ENCODE results near the gene PAFAH2.

Gene PAFAH2

DNA sequence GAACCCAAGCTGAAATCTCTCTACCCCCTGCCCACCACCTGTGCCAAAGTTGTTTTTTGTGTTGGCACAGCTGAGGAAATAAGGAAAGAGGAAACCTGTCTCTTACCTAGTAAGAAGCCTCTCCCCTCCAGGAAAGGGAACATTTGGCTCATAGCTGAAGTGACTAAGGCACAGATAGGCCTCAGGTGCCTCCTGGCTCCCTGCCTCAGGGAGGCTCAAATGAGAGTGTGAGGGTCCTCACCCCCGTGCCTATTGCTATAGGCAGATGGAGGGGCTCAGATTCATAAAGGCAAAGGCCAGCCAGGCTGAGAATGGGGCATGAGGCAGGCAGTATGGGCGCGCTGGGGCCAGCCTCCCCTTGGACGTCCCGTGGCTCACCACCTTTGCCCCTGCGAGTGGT is 40.6 kb upstream of the PAFAH2 start:
- Histone ChIP-seq H3K27me3 (ENCODE audit: low read depth, low read length) (peaks cover 11% of the 10 kb centered on the region), H3K4me1 (ENCODE audit: control insufficient read depth in 1 of 2, insufficient read depth in 2 of 2, low read length in 2 of 2) (peaks cover 0 to 14% of the 10 kb centered on the region in 2 donors), H3K36me3 (ENCODE audit: control insufficient read depth in 1 of 2, insufficient read depth in 2 of 2, low read length in 2 of 2) (no peaks in the 10 kb centered on the region), H3K9me3 (ENCODE audit: control insufficient read depth in 1 of 2, low read length in 2 of 2) (no peaks in the 10 kb centered on the region), H3K4me3 (ENCODE audit: low read depth in 1 of 2, low read length in 2 of 2) (no peak overlapping the region), H3K27ac (ENCODE audit: low read length) (no peak overlapping the region)

DNA sequence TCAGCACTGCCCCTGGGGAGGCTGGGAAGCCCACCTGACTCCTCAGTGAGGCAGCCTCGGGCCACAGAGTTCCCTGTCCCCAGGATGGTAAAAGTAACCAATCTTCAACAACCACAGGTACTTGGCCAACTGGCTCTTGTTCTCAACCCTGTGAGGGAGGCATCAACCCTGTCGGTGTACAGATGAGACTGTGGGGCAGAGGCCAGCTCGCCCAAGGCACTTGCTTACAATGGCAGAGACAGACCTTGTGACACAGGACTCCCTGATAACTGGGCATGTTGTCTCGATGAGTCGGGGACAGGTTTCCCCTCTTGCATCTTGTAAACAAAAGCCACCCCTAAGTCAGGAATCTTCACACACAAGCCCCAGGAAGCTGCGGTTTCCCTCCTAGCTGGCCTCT is 40.0 kb upstream of the PAFAH2 start:
- Histone ChIP-seq H3K27ac (ENCODE audit: low read length) (no peak overlapping the region), H3K27me3 (ENCODE audit: low read depth, low read length) (peaks cover 7% of the 10 kb centered on the region)

DNA sequence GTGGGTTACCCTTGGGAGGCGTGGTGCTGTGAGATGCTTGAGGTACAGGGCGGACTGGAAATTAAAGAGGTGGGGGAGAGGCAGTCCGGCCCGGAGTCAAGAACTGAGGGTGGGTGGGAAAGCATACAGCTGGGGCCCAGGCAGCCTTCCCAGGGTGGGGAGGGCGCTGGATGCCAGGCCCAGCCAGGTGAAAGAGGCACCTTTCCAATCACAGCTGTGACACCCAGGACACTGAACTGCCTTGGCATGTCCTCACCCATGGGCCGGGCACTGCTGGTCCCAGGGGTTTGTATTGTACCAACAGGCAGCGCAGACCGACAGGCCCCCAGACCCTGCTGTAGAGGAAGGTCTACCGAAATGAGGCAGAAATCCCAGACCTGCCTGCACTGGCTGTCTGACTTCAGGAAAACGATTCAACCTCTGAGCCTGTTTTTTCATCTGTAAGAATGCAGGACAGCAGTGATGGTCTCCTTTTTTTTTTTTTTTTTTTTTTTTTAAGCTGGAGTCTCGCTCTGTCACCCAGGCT is 39.0 kb upstream of the PAFAH2 start:
- Histone ChIP-seq H3K9me3 (ENCODE audit: control insufficient read depth in 1 of 2, low read length in 2 of 2) (no peaks in the 10 kb centered on the region), H3K27ac (ENCODE audit: low read length) (no peak overlapping the region), H3K4me3 (ENCODE audit: low read depth in 1 of 2, low read length in 2 of 2) (no peak overlapping the region), H3K27me3 (ENCODE audit: low read depth, low read length) (peaks cover 7% of the 10 kb centered on the region), H3K4me1 (ENCODE audit: control insufficient read depth in 1 of 2, insufficient read depth in 2 of 2, low read length in 2 of 2) (peaks cover 0 to 14% of the 10 kb centered on the region in 2 donors), H3K36me3 (ENCODE audit: control insufficient read depth in 1 of 2, insufficient read depth in 2 of 2, low read length in 2 of 2) (no peaks in the 10 kb centered on the region)

More for the DNA sequence above, 40.0 kb upstream of the PAFAH2 start:
- Histone ChIP-seq H3K36me3 (ENCODE audit: control insufficient read depth in 1 of 2, insufficient read depth in 2 of 2, low read length in 2 of 2) (no peaks in the 10 kb centered on the region), H3K4me3 (ENCODE audit: low read depth in 1 of 2, low read length in 2 of 2) (no peak overlapping the region), H3K9me3 (ENCODE audit: control insufficient read depth in 1 of 2, low read length in 2 of 2) (no peaks in the 10 kb centered on the region), H3K4me1 (ENCODE audit: control insufficient read depth in 1 of 2, insufficient read depth in 2 of 2, low read length in 2 of 2) (peaks cover 0 to 14% of the 10 kb centered on the region in 2 donors)

DNA sequence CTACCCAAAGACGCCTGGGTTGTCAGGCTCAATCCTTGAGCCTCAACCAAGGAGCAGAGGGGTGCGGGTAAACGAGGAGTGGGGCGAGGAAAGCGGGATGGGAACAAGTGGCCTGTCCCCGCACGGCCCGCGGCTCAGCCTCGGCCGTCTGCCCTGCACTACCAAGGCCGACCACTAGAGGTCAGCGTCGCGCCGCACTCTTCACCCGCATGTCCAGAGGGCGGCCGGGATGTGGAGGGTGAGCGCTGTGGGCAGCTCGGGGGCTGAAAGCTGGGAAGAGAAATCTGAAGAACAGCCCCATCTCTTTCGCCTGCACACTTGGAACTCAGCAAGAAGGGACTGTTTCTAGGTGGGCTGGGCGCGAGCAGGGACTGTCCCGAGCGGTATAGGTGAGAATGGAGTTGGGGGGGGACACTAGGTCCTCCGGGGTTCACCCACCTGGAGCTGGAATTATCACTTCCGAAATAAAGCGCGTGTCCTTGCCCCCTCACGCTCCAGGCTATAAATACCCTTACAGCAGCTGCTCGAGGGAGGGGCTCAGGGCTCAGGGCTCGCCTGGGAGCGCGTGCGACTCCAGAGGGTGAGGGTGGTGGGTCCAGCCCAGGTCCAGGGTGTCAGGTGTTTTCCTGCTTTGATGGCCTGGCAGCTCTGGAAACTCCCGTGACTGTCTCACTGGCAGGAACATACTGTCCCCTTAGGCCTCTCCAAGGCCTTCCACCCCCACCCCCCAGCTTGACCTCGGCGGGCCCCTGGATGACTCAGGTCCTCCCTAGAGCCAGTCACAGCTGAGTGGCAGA is 38.3 kb upstream of the PAFAH2 start:
- no peaks in the 10 kb centered on the region for H3K9me3 ChIP-seq (ENCODE audit: control insufficient read depth in 1 of 2, low read length in 2 of 2)
- H3K4me3 ChIP-seq (ENCODE audit: low read depth in 1 of 2, low read length in 2 of 2): peak overlapping the region; percentile 93 to 96
- peaks cover 0 to 14% of the 10 kb centered on the region in 2 donors for H3K4me1 ChIP-seq (ENCODE audit: control insufficient read depth in 1 of 2, insufficient read depth in 2 of 2, low read length in 2 of 2)
- no peak overlapping the region for H3K27ac ChIP-seq (ENCODE audit: low read length)
- H3K27me3 ChIP-seq (ENCODE audit: low read depth, low read length): peaks cover 7% of the 10 kb centered on the region
- H3K36me3 ChIP-seq (ENCODE audit: control insufficient read depth in 1 of 2, insufficient read depth in 2 of 2, low read length in 2 of 2): no peaks in the 10 kb centered on the region

DNA sequence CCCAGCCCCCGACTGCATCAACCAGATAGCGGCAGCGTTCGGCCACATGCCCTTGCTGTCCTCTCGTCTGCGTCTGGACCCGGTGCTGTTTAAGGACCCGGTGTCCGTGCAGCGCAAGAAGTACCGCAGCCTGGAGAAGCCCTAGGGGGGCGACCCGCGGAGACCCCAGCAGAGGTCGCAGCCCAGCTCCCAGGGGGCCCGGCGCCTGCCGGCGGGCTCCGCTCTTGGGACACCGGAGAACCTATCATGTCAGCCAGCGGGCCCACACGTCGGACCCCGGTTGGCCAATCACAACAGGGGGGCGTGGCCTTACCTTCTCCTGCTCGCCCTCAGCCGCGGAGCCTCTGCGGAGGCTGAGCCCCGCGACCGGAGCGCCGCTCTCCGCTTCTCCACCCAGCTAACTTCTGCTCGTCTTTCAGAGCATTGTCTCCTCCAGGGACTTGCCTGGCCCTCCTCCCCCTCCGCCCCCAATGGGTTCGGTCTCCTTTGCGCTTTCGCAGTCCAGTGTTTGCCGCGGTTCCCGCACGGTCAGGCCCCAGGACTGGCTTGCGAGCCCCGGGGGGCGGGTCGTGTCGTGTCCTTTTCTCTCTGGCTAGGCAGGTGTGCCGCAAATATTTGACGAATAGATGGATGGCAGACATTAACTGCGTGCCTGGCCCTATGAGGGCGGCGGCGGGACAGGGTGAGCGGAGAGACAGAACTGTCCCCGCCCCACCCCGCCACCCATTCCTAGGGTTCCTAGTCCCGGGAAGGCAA is 37.5 kb upstream of the PAFAH2 start:
- Histone ChIP-seq H3K9me3 (ENCODE audit: control insufficient read depth in 1 of 2, low read length in 2 of 2) (no peaks in the 10 kb centered on the region), H3K27ac (ENCODE audit: low read length) (peak overlapping the region; percentile 51), H3K4me1 (ENCODE audit: control insufficient read depth in 1 of 2, insufficient read depth in 2 of 2, low read length in 2 of 2) (peaks cover 0 to 14% of the 10 kb centered on the region in 2 donors), H3K36me3 (ENCODE audit: control insufficient read depth in 1 of 2, insufficient read depth in 2 of 2, low read length in 2 of 2) (no peaks in the 10 kb centered on the region), H3K27me3 (ENCODE audit: low read depth, low read length) (peaks cover 7% of the 10 kb centered on the region), H3K4me3 (ENCODE audit: low read depth in 1 of 2, low read length in 2 of 2) (peak overlapping the region; percentile 93 to 96)

DNA sequence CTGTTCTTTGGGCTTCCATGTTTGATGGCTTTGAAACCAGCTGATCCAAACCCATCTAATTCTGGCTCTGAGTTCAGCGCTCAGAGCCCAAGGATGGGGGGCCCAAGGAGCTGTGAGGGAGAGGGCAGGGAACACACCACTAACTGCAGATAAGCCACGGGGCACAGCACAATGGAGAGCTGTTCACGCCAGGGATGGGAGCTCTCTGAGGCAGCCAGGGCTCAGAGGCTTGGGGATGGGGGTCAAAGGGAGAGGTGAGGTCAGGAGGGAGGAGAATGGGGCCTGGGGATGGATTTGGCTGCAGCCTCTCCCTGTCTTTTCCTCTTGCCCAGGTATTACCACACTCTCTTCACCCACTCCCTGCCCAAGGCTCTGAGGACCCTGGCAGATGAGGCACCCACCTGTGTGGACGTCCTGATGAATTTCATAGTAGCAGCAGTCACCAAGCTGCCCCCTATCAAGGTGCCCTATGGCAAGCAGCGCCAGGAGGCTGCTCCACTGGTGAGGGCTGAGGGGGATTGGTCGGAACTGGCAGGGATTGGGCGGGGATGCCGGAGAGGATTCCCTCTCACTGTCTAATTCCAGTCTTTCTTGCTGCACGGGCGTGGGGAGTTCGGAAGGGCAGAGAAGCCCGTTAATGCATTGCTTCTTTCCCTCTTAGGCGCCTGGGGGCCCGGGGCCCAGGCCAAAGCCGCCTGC is 36.8 kb upstream of the PAFAH2 start:
- H3K27ac ChIP-seq (ENCODE audit: low read length): no peak overlapping the region

DNA sequence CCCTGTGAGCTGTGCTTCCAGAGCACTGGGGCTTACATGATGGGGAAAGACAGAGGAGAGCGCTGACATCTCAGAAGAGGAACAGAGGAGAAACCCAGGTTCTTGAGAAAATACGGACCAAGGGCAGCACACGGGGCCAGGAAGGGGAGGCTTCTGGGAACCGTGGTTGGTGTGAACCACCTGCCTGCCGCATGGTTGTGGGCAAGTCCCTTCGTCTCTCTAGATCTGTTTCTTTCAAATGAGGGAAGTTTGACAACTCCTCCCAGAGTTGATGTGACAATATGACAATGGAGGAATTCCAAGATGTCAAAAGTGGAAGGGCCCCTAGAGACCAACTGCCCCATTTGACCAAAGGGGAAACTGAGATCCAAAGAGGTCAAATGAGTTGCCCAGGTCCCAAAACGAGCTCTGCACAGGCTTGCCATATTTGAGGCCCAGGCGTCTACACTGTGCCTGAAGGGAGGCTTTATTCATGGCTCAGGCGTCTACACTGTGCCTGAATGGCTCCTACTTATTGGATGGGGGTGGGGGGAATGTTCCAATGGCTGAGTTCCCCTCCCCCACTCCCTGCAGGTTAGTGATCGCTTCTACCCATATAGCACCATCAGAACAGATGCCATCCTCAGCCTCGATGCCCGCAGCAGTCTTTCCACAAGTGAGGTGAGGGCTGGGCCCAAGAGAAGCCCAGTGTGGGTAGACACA is 34.9 kb upstream of the PAFAH2 start:
- H3K4me1 ChIP-seq (ENCODE audit: control insufficient read depth in 1 of 2, insufficient read depth in 2 of 2, low read length in 2 of 2): peaks cover 0 to 14% of the 10 kb centered on the region in 2 donors
- H3K27ac ChIP-seq (ENCODE audit: low read length): no peak overlapping the region
- H3K27me3 ChIP-seq (ENCODE audit: low read depth, low read length): peaks cover 7% of the 10 kb centered on the region
- H3K36me3 ChIP-seq (ENCODE audit: control insufficient read depth in 1 of 2, insufficient read depth in 2 of 2, low read length in 2 of 2): no peaks in the 10 kb centered on the region
- H3K9me3 ChIP-seq (ENCODE audit: control insufficient read depth in 1 of 2, low read length in 2 of 2): no peaks in the 10 kb centered on the region
- H3K4me3 ChIP-seq (ENCODE audit: low read depth in 1 of 2, low read length in 2 of 2): no peak overlapping the region

More for the DNA sequence above, 36.8 kb upstream of the PAFAH2 start:
- no peaks in the 10 kb centered on the region for H3K9me3 ChIP-seq (ENCODE audit: control insufficient read depth in 1 of 2, low read length in 2 of 2)
- peaks cover 7% of the 10 kb centered on the region for H3K27me3 ChIP-seq (ENCODE audit: low read depth, low read length)
- H3K4me1 ChIP-seq (ENCODE audit: control insufficient read depth in 1 of 2, insufficient read depth in 2 of 2, low read length in 2 of 2): peaks cover 0 to 14% of the 10 kb centered on the region in 2 donors
- H3K36me3 ChIP-seq (ENCODE audit: control insufficient read depth in 1 of 2, insufficient read depth in 2 of 2, low read length in 2 of 2): no peaks in the 10 kb centered on the region
- H3K4me3 ChIP-seq (ENCODE audit: low read depth in 1 of 2, low read length in 2 of 2): peak overlapping the region; percentile 93 to 96

DNA sequence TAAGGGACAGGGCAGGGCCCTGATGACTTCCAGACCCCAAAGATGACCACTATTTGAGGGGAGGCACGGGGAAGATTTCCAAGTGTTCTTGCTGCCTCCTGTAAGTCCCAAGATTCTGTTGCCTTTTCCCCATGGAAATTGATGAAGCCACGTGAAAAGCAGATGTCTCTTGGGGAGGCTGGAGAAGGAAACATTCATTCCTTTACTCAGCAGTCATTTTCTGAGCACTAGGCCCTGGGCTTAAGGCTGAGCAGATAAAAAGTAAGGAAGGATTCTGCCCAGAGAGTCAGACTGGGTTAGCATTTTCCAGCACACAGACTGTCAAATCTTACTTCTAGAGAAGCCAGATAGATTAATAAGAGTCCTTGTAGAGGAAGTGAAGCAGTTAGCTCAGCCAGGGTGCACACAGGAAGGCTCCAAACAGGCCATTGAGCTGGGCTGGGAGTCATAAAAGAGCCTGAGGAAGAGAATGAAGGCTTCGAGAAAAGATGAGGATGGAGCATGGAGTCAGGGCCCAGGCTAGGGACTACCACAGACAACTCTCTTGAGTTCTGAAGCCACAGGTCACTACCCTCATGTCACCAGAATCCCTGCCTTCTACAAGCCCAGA is 33.9 kb upstream of the PAFAH2 start:
- H3K4me1 ChIP-seq (ENCODE audit: control insufficient read depth in 1 of 2, insufficient read depth in 2 of 2, low read length in 2 of 2): peaks cover 0 to 14% of the 10 kb centered on the region in 2 donors
- peaks cover 7% of the 10 kb centered on the region for H3K27me3 ChIP-seq (ENCODE audit: low read depth, low read length)
- H3K27ac ChIP-seq (ENCODE audit: low read length): no peak overlapping the region
- no peaks in the 10 kb centered on the region for H3K36me3 ChIP-seq (ENCODE audit: control insufficient read depth in 1 of 2, insufficient read depth in 2 of 2, low read length in 2 of 2)
- no peaks in the 10 kb centered on the region for H3K9me3 ChIP-seq (ENCODE audit: control insufficient read depth in 1 of 2, low read length in 2 of 2)
- H3K4me3 ChIP-seq (ENCODE audit: low read depth in 1 of 2, low read length in 2 of 2): no peak overlapping the region

DNA sequence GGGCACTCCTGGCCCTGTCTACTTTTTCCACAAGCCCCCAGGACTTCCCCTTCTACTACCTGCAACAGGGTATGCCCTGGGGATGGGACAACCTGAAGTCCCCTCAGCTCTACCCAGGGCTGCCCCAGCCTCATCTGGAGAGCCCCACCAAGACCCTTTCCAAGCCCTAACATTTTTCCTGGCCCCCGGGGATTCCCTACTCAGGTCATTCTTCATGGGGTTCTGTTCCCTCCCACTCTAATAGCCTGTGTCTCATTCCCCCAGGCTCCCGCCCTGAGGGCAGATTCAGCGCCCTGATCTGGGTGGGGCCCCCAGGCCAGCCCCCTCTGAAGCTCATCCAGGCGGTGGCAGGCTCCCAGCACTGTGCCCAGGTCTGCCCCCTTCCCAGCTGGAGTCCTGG is 33.3 kb upstream of the PAFAH2 start:
- Histone ChIP-seq H3K36me3 (ENCODE audit: control insufficient read depth in 1 of 2, insufficient read depth in 2 of 2, low read length in 2 of 2) (no peaks in the 10 kb centered on the region), H3K9me3 (ENCODE audit: control insufficient read depth in 1 of 2, low read length in 2 of 2) (no peaks in the 10 kb centered on the region), H3K27ac (ENCODE audit: low read length) (no peak overlapping the region), H3K4me3 (ENCODE audit: low read depth in 1 of 2, low read length in 2 of 2) (no peak overlapping the region), H3K4me1 (ENCODE audit: control insufficient read depth in 1 of 2, insufficient read depth in 2 of 2, low read length in 2 of 2) (peaks cover 0 to 10% of the 10 kb centered on the region in 2 donors), H3K27me3 (ENCODE audit: low read depth, low read length) (peaks cover 7% of the 10 kb centered on the region)

DNA sequence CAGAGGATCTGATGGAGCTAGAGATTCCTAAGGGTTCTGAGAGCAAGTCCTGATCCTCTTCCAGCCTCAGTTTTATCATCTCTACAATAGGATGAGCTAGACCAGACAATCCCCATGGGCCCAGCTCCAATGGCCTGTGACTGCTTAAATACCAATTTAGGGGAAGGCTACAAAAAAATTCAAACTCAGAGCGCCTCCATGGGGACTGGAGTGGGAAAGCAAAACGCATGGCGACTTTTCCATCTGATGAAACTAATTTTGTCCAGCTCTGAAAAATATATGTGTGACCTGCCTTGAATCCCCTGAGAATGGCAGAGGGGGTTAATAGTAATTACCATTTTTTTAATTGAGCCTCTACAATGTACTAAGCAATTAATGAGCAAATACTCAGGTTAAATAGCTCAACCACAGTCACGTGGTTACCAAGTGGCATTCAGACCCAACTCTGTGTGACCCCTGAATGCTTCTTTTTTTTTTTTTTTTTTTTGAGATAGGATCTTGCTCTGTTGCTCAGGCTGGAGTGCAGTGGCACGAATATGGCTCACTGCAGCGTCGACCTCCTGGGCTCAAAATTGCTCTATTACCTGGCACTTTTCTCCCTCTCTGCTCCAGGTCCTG is 32.1 kb upstream of the PAFAH2 start:
- no peak overlapping the region for H3K27ac ChIP-seq (ENCODE audit: low read length)
- peaks cover 7% of the 10 kb centered on the region for H3K27me3 ChIP-seq (ENCODE audit: low read depth, low read length)
- no peak overlapping the region for H3K4me3 ChIP-seq (ENCODE audit: low read depth in 1 of 2, low read length in 2 of 2)
- H3K9me3 ChIP-seq (ENCODE audit: control insufficient read depth in 1 of 2, low read length in 2 of 2): no peaks in the 10 kb centered on the region
- peaks cover 0 to 6% of the 10 kb centered on the region in 2 donors for H3K4me1 ChIP-seq (ENCODE audit: control insufficient read depth in 1 of 2, insufficient read depth in 2 of 2, low read length in 2 of 2)
- no peaks in the 10 kb centered on the region for H3K36me3 ChIP-seq (ENCODE audit: control insufficient read depth in 1 of 2, insufficient read depth in 2 of 2, low read length in 2 of 2)
